ENCODE results near the gene LDLRAD3.

DNA sequence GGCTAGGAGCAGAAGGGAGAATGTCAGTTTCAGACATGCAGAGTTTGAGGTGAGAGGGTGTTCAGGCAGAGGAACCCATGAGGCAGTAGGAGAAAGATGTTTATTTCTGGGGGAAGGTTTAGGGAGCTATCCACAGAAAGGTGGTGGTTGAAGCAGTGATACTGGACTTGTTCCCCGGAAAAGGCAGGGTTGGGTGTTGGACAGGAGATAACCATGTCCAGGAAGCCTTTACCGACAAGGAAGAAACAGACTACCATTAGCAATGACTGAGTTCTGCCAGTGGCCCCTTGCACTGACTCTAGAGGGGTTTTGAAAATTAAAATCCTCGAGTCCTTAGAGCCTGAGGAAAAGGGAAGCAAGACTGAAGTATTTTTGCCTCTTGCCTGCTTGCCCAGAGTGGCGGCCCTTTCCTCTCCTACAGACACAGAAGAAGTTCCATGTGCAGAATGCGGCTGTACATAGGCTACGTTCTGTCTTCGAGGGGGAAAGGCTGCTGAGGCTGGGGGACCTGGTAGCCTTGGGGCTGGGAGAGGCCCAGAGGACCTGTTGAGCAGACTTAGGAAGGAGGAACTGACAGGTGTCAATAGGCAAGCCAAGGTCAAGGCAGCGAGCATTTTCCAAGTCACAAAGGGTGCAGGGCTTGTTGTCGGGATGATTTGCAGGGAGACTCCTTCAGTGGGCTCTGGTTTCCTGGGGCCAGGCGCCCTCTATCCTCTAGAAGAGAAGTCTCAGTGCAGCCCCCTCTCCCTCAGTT lies 146.7 kb downstream of the LDLRAD3 start:
- TF ChIP-seq POLR2A (IDR thresholded peaks at IDR 0.05; ENCODE audit: low read length): no peak
- TF ChIP-seq GATA1 (IDR thresholded peaks at IDR 0.05; ENCODE audit: low read depth, low read length): no peak

All from erythroblast (primary cell).